ENCODE data around the gene ELL3.

DNA sequence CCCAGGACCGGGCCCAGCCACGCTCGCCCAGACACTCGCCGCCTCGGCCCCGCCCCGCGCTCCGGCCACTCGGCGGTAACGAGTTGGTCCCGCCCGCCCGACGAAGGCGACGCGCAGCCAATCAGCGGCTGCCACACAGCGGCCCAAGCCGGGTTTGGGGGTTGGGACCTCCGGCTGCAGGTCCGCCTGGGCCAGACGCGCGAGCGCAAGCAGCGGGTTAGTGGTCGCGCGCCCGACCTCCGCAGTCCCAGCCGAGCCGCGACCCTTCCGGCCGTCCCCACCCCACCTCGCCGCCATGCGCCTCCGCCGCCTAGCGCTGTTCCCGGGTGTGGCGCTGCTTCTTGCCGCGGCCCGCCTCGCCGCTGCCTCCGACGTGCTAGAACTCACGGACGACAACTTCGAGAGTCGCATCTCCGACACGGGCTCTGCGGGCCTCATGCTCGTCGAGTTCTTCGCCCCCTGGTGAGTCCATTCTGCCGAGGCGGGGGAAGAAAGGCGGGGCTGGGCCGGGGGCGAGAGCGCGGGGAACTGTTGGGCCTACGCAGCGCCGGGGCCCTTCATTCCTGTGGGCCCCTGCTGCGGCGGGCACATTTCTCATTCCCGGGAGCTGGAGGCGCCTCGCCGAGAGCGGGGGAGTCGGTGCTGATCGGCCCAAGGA lies 30.4 kb downstream of the ELL3 start, which contains the start of gene PDIA3:
- TF ChIP-seq CTCF (IDR thresholded peaks at IDR 0.05 in 4 of 5, conservative IDR thresholded peaks at IDR 0.05 in 1 of 5) = peak in 2 of 5 experiments; percentile 16 to 30
- peak; percentile 96 to 97 for TF ChIP-seq POLR2A (IDR thresholded peaks at IDR 0.05)
